Lung (tissue), 12 donors: ENCODE measurements around the gene USP15. TPM values are rescaled to one million over a fixed set of nuclear protein-coding genes. Genes with fewer than 3 reads are reported as not detected.

ENCODE experiments used
- ATAC-seq: fragments of 200-7000 bp; cut with Tn5 transposase; one replicate; pipeline ENCODE4 v1.9.1; 2020; ENCODE audit warnings: moderate number of reproducible peaks; ENCODE audit not compliant: insufficient read depth, low FRiP score
- DNase-seq, 3 donors: peaks; one replicate each; pipeline ENCODE4 v3.0.0-alpha.2; 2013 to 2017
- H3K27ac ChIP-seq, 2 donors: one replicate each; pipeline ENCODE4 v1.5.1; 2013; ENCODE audit warnings: mild to moderate bottlenecking in 2 of 2, moderate library complexity in 2 of 2, control low read depth in 1 of 2, inconsistent platforms in 1 of 2, low read depth in 1 of 2, low read length in 1 of 2
- H3K27me3 ChIP-seq, 3 donors: one replicate each; pipeline ENCODE4 v1.5.1; 2013; ENCODE audit warnings: low read length in 2 of 3; ENCODE audit not compliant: control insufficient read depth in 3 of 3, insufficient read depth in 3 of 3
- H3K36me3 ChIP-seq, 4 donors: one replicate each; pipeline ENCODE4 v1.5.1; 2013; ENCODE audit warnings: low read length in 4 of 4, mild to moderate bottlenecking in 1 of 4, moderate library complexity in 1 of 4; ENCODE audit not compliant: control insufficient read depth in 4 of 4, insufficient read depth in 4 of 4
- H3K4me1 ChIP-seq, 5 donors: one replicate each; pipeline ENCODE4 v1.5.1; 2013; ENCODE audit warnings: low read length in 5 of 5, mild to moderate bottlenecking in 2 of 5, moderate library complexity in 1 of 5; ENCODE audit not compliant: control insufficient read depth in 5 of 5, insufficient read depth in 5 of 5
- H3K4me3 ChIP-seq: one replicate; pipeline ENCODE4 v1.5.1; 2013; ENCODE audit warnings: mild to moderate bottlenecking, control low read depth, moderate library complexity
- H3K9ac ChIP-seq, 2 donors: one replicate each; pipeline ENCODE4 v1.5.1; 2013; ENCODE audit warnings: low read length in 2 of 2, control low read depth in 1 of 2; ENCODE audit not compliant: insufficient read depth in 1 of 2
- H3K9me3 ChIP-seq, 4 donors: one replicate each; pipeline ENCODE4 v1.5.1; 2013; ENCODE audit warnings: low read length in 3 of 4, mild to moderate bottlenecking in 1 of 4, moderate library complexity in 1 of 4; ENCODE audit not compliant: control insufficient read depth in 4 of 4, insufficient read depth in 3 of 4
- WGBS, 2 donors: extraction: QIAGEN DNeasy Blood & Tissue Kit; methylation state at CpG; one replicate each; pipeline ENCODE4 v1.1.7; 2013; 5-methylcytosine and 5-hydroxymethylcytosine counted together
- polyA plus RNA-seq, 2 donors: library from polyadenylated mRNA; stranded (reverse); fragments of 200-250 nt; gene quantifications; one replicate each; pipeline ENCODE4 v1.2.1, GENCODE V29; 2013
- total RNA-seq, 2 donors: library from RNA; depleted of rRNA in 1 of 2; stranded (reverse); fragments of >200 nt in 1 of 2; gene quantifications; one replicate each; pipeline ENCODE4 v1.2.1, GENCODE V29; 2014 to 2021
- TF ChIP-seq, protein P1 (sequence below): IDR thresholded peaks from 2 replicates; pipeline ENCODE4 v1.5.1; 2012; ENCODE audit warnings: mild to moderate bottlenecking; ENCODE audit errors: control extremely low read depth, extremely low read depth
- donor health status: control.
- donor health status: control.
- donor health status: Bipolar disorder and iron deficiency.
- donor health status: healthy.
- donor health status: DM: yes; HTN: yes; CAD: no.

The USP15 gene
- total and polyA plus RNA-seq, 4 donors, result 62.0 to 143 (median 82.6) TPM

DNA sequence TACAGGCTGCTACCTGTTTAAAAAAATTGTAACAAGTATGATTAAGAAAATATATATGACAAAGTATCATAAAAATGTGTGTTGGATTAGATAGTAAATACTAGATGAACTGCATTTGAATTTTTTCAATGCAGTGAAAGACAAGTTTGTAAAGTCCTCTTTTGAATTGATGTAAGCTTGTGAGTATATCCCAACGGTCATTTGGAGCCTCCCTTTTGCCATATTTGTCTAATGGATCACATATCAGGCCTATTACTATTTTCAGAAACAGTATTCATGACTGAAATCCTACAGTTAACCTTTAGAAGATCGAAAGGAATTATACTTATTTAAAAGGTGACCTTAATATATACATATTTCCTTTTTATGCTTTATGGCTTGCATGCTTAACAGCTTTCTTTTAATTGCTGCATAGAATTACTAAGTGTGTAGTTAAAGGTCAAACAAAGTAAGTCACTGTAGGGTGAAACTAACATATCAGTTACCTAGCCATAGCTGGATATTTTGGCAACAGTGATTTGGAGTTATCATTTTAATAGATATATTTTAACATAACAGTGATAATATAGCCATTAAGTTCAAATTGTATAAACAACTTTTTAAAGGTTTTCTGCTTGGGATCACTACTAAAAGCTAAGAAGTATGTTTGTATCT lies 53.6 kb downstream of the USP15 start:
- DNase-seq, result no peak
- Histone ChIP-seq H3K27me3 (no peaks in the 10 kb centered on the region), H3K9me3 (no peaks in the 10 kb centered on the region), H3K4me1 (no peaks in the 10 kb centered on the region), H3K27ac (peak overlapping the region in 1 of 2 donors; percentile 21), H3K4me3 (no peak overlapping the region), H3K9ac (no peak overlapping the region), H3K36me3 (peaks cover 0 to 5% (median 4%) of the 10 kb centered on the region in 4 donors)
- no peak for ATAC-seq
- WGBS, 2 donors, result 64 to 82% methylated on average over 2 of the region's 2 CpGs
- TF ChIP-seq, protein P1, sequence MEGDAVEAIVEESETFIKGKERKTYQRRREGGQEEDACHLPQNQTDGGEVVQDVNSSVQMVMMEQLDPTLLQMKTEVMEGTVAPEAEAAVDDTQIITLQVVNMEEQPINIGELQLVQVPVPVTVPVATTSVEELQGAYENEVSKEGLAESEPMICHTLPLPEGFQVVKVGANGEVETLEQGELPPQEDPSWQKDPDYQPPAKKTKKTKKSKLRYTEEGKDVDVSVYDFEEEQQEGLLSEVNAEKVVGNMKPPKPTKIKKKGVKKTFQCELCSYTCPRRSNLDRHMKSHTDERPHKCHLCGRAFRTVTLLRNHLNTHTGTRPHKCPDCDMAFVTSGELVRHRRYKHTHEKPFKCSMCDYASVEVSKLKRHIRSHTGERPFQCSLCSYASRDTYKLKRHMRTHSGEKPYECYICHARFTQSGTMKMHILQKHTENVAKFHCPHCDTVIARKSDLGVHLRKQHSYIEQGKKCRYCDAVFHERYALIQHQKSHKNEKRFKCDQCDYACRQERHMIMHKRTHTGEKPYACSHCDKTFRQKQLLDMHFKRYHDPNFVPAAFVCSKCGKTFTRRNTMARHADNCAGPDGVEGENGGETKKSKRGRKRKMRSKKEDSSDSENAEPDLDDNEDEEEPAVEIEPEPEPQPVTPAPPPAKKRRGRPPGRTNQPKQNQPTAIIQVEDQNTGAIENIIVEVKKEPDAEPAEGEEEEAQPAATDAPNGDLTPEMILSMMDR, result no peak

DNA sequence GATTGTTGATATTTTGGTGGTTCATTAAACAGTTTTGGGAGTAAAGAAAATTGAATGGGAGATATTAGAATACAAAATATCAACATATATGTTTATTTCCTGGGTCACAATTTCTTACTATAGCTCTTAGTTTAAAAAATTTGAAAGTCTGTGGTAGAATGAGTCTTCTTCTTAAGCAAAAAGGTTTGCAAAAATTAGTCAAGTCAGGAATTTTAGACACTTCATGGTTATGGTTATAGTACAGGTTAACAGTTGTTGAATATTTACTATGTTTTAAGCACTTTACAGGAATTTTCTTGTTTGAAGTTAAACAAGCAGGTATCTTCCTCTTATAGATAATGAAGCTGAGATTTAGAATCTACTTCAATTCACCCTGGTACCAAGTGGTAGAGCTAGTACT lies 56.8 kb downstream of the USP15 start:
- DNase-seq (no peak), ATAC-seq (no peak)
- no peaks in the 10 kb centered on the region for H3K9me3 ChIP-seq
- no peak overlapping the region for H3K9ac ChIP-seq
- no peak overlapping the region for H3K27ac ChIP-seq
- H3K4me3 ChIP-seq, result no peak overlapping the region
- no peaks in the 10 kb centered on the region for H3K4me1 ChIP-seq
- no peaks in the 10 kb centered on the region for H3K27me3 ChIP-seq
- peaks cover 3 to 8% (median 5%) of the 10 kb centered on the region in 4 donors for H3K36me3 ChIP-seq
- TF ChIP-seq, protein P1, result no peak

DNA sequence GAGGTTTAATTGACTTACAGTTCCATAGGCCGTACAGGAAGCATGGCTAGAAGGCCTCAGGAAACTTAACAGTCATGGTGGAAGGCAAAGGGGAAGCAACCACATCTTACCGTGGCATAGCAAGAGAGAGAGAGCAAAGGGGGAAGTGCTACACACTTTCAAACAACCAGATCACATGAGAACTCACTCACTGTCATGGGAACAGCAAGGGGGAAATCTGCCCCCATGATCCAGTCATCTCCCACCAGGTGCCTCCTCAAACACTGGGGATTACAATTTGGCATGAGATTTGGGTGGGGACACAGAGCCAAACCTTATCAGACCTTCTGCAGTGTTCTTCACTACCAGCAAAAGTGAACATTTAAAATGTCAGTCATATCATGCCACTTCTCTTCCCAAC lies 58.9 kb downstream of the USP15 start:
- Histone ChIP-seq H3K27me3 (no peaks in the 10 kb centered on the region), H3K9me3 (no peaks in the 10 kb centered on the region), H3K9ac (no peak overlapping the region), H3K4me3 (no peak overlapping the region), H3K4me1 (no peaks in the 10 kb centered on the region), H3K27ac (no peak overlapping the region), H3K36me3 (peaks cover 5 to 14% (median 11%) of the 10 kb centered on the region in 4 donors)
- ATAC-seq, result no peak
- no peak for DNase-seq
- 53 to 68% methylated on average over 2 of the region's 2 CpGs for WGBS, 2 donors
- TF ChIP-seq, protein P1, result no peak

DNA sequence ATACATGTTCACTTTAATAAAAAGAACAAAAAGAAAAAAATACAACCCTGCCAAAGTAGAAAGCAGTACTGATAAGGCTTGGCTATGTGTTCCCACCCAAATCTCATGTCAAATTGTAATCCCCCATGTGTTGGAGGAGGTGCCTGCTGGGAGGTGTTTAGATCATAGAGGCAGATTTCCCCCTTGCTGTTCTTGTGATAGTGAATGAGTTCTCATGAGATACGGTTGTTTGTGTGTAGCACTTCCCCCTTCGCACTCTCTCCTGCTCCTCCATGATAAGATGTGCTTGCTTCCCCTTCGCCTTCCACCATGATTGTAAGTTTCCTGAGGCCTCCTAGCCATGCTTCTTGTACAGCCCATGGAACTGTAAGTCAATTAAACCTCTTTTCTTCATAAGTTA lies 59.9 kb downstream of the USP15 start:
- peaks cover 5 to 14% (median 11%) of the 10 kb centered on the region in 4 donors for H3K36me3 ChIP-seq
- ATAC-seq, result no peak
- TF ChIP-seq, protein P1, result no peak
- no peak overlapping the region for H3K9ac ChIP-seq
- no peaks in the 10 kb centered on the region for H3K27me3 ChIP-seq
- no peak overlapping the region for H3K27ac ChIP-seq
- no peak overlapping the region for H3K4me3 ChIP-seq
- H3K9me3 ChIP-seq, result no peaks in the 10 kb centered on the region
- H3K4me1 ChIP-seq, result no peaks in the 10 kb centered on the region
- WGBS, 2 donors, result 74 to 88% methylated on average over 3 of the region's 3 CpGs
- no peak for DNase-seq
